GM19193 (cell line): ENCODE data around the gene GFRA1.

ENCODE experiments used
- POLR2A ChIP-seq: IDR thresholded peaks from 4 replicates; pipeline ENCODE4 v1.6.1; 2011; ENCODE audit not compliant: insufficient read depth, insufficient read length; ENCODE audit errors: extremely low read depth

Gene GFRA1

GRCh38 chr10:116237260-116237659, 35.7 kb downstream of the GFRA1 start:
- no peak for TF ChIP-seq POLR2A

DNA sequence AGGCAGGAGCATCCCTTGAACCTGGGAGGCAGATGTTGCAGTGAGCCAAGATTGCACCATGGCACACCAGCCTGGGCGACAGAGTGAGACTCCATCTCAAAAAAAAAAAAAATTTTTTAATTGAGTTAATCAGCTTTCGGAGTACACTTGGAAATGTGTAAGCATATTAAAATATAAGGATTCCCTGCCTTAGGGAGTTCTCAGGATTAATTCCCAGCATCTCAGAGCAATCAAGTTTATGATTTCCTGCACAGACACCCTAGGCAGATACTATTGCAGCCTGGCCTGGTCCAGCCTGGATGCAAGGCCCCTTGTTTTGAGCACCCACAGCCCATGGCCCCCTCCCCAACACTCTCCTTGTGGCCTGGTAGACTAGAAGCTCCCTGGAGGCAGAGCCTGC, 39.8 kb downstream of the GFRA1 start:
- no peak for TF ChIP-seq POLR2A

DNA sequence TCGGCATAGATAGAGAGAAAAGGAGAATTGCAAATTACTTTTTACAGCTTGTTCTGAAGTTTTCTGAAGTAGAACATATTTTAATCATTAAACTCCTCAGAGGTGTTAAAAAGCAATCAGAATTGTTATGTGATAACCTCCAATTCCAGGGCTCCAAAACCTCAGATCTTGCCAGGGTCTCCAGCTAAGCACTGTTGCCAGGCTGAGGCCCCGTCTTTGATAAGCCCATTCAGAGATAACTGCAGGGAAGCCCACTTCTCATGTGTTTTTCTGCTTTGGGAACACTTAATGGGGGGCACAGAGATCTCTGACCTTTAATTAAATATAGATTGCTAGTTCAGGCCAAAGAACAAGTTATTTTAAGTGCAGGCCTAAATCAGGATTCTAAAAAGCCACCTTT, 40.4 kb downstream of the GFRA1 start:
- TF ChIP-seq POLR2A = no peak

GRCh38 chr10:116226766-116227165, 46.2 kb downstream of the GFRA1 start:
- TF ChIP-seq POLR2A = no peak

DNA sequence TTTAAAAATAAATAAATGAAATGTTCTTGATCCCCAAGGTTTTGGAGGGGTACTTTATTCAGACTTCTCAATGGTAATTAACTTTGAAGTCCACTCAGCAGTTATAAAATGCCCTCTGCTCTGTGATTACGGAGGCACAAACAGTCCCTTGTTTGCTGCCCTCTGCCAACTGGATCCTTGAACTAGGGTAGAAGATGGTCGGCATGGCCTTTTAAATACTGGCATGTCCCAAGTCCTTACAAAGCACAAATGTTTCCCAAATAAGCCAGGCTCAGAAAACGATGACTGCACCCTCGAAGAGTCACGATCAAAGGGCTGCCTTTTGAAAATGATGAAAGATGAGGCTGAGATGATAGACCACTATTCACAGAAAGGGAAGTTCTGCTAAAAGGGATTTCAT, 47.0 kb downstream of the GFRA1 start:
- no peak for TF ChIP-seq POLR2A

DNA sequence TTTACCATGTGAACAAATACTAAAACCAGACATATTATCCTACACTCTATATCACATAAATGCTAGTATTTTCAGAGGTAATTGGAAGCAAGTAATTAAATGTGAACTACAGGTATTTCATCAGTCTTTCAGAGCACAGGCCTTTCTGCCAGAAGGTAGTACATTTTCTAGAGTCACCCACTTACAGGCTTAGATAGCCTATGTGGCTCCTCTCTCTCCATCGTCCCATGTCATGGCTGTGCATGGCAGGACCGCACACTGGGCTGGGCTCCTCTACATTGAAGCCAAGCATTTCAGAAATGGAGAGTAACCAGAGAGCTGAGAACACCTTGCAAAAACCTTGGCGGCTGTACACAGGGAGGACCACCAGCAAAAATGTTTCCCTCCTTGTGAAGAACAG, 49.7 kb downstream of the GFRA1 start:
- TF ChIP-seq POLR2A = no peak

GRCh38 chr10:116221053-116221452, 52.0 kb downstream of the GFRA1 start:
- TF ChIP-seq POLR2A = no peak

GRCh38 chr10:116216676-116217075, 56.3 kb downstream of the GFRA1 start:
- no peak for TF ChIP-seq POLR2A

DNA sequence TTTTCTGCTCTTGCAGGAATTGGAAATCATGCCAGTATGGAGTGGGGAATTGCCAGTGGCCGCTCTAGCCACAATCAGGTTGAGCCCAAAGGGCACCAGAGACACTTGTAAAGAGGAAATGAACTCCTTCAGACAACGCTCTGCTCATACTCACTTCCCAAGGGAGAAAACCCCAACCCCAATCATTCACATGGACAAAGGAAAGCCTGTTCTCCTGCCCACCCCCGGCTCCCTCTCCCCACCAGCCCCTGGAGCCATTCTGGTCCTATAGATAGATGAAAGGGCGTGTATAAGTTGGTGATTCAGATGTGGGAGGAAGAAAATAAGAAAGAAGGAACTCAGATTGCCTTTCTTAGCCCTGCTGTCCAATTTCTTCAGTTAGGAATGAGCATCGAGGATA, 57.4 kb downstream of the GFRA1 start:
- no peak for TF ChIP-seq POLR2A

DNA sequence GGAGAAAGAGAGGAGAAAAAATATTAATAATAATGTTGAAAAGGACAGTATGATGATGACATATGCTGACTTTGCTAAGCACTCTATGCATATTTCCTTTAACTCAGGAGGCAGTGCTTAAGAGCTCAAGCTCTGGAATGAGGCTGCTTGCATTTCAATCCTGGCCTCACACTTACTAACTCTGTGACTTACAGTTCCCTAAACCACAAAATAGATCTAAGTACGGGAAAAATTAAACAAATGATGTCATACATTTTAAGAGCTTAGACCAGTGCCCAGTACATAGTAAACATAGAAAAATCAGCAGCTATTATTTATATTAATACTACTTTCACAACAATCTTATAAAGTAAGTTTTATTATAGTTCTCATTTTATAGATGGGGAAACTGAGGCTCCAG, 61.3 kb downstream of the GFRA1 start:
- no peak for TF ChIP-seq POLR2A

GRCh38 chr10:116210588-116211346, 62.2 kb downstream of the GFRA1 start:
- no peak for TF ChIP-seq POLR2A

DNA sequence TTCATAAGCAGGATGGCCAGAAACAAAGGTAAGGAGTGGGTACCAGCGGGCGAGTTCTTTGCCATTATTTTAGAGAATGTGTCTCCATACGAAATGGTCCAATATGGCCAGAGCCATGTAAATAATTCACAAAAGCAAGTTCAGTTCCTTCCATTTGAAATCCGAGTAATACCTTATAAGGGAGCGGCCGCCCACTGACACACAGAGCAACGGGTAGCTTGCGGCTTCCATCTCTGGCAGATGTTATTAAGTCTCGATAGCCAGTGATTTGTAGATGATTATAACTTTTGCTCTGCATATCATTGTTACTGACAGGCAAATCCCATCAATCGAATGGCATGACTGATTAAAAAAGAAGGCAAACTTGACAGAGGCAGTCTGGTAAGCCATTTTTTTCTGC, 63.2 kb downstream of the GFRA1 start:
- TF ChIP-seq POLR2A = no peak

DNA sequence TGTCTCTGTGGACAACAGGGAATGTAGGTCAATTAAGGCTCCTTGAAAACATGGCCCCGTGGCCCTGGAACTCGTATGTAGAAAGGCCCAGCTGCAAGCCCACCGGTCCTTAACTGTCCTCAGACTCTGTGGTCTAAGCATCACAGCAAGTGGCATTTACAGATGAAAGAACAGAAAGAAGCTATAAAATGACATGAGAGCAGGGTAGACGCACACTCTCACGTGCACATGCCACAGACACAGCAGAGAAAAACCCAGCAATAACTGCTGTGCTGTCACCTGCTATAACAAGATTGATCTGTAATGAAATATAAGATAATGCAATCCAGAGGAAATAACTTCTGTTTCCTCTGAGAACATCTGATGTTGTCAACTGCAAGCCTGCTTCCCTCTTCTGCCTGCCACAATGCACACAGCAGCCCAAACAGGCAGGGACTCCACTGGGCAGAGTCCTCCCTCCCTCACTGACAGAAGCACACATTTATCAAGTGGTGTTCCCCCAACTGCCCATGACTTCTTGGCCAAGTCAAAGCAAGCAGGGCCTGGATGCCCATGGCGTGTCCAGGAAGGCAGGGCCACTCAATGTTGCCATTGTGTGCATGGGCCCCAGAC, 63.9 kb downstream of the GFRA1 start:
- no peak for TF ChIP-seq POLR2A

GRCh38 chr10:116207690-116208089, 65.3 kb downstream of the GFRA1 start:
- no peak for TF ChIP-seq POLR2A

DNA sequence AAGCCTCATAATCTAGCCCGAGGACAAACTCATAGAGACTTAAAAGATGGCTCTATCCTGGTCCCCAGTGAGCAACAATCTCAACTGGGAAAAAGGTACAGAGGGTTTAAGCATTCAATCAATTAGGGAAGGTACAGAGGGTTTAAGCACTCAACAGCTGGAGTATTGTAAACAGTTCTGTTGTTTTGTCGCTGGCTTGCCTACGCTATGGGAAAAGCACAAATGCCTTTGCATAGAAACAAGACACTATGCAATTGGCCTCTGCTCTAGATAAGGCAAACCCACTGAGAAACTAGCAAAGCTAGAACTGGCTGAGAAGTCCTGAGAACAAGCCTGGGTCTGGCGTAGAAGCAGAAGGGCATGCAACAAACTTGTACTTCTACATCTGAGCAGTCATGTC, 69.3 kb downstream of the GFRA1 start:
- TF ChIP-seq POLR2A = no peak

GRCh38 chr10:116201670-116202430, 71.2 kb downstream of the GFRA1 start:
- no peak for TF ChIP-seq POLR2A
